ENCODE results near the gene ACAN.

Gene ACAN

GRCh38 chr15:88832820-88833730 lies 29.8 kb downstream of the ACAN start:
- no peak for TF ChIP-seq POLR2AphosphoS5 (IDR thresholded peaks at IDR 0.05; ENCODE audit: low read depth, low read length)
- TF ChIP-seq POLR2A (IDR thresholded peaks at IDR 0.05; ENCODE audit: low read depth, low read length): no peak
- no peak for TF ChIP-seq TAF1 (IDR thresholded peaks at IDR 0.05; ENCODE audit: borderline replicate concordance, low read depth, low read length)
- no peak for FAIRE-seq
- DNase-seq (ENCODE audit: insufficient read length): no peak

GRCh38 chr15:88833731-88834100 lies 30.5 kb downstream of the ACAN start:
- FAIRE-seq (no peak), DNase-seq (ENCODE audit: insufficient read length) (no peak)
- TF ChIP-seq POLR2AphosphoS5 (IDR thresholded peaks at IDR 0.05; ENCODE audit: low read depth, low read length) (no peak), POLR2A (IDR thresholded peaks at IDR 0.05; ENCODE audit: low read depth, low read length) (no peak), TAF1 (IDR thresholded peaks at IDR 0.05; ENCODE audit: borderline replicate concordance, low read depth, low read length) (no peak)

GRCh38 chr15:88834211-88834812 lies 31.1 kb downstream of the ACAN start:
- TF ChIP-seq POLR2A (IDR thresholded peaks at IDR 0.05; ENCODE audit: low read depth, low read length) (no peak), POLR2AphosphoS5 (IDR thresholded peaks at IDR 0.05; ENCODE audit: low read depth, low read length) (no peak), TAF1 (IDR thresholded peaks at IDR 0.05; ENCODE audit: borderline replicate concordance, low read depth, low read length) (no peak)
- no peak for DNase-seq (ENCODE audit: insufficient read length)
- peak; percentile 27 for FAIRE-seq

- no peak for TF ChIP-seq TAF1 (IDR thresholded peaks at IDR 0.05; ENCODE audit: borderline replicate concordance, low read depth, low read length)
- no peak for TF ChIP-seq POLR2A (IDR thresholded peaks at IDR 0.05; ENCODE audit: low read depth, low read length)
- TF ChIP-seq POLR2AphosphoS5 (IDR thresholded peaks at IDR 0.05; ENCODE audit: low read depth, low read length): no peak
- FAIRE-seq (no peak), DNase-seq (ENCODE audit: insufficient read length) (no peak)
Measured at GRCh38 chr15:88835119-88835518, 31.9 kb downstream of the ACAN start.

GRCh38 chr15:88835646-88836045 lies 32.4 kb downstream of the ACAN start:
- FAIRE-seq (no peak), DNase-seq (ENCODE audit: insufficient read length) (no peak)

GRCh38 chr15:88838667-88839066 lies 35.4 kb downstream of the ACAN start:
- TF ChIP-seq POLR2AphosphoS5 (IDR thresholded peaks at IDR 0.05; ENCODE audit: low read depth, low read length) (no peak), POLR2A (IDR thresholded peaks at IDR 0.05; ENCODE audit: low read depth, low read length) (no peak), TAF1 (IDR thresholded peaks at IDR 0.05; ENCODE audit: borderline replicate concordance, low read depth, low read length) (no peak)
- FAIRE-seq (no peak), DNase-seq (ENCODE audit: insufficient read length) (no peak)

More at GRCh38 chr15:88835646-88836045, 32.4 kb downstream of the ACAN start:
- TF ChIP-seq TAF1 (IDR thresholded peaks at IDR 0.05; ENCODE audit: borderline replicate concordance, low read depth, low read length) (no peak), POLR2A (IDR thresholded peaks at IDR 0.05; ENCODE audit: low read depth, low read length) (no peak)

GRCh38 chr15:88839146-88839545 lies 35.9 kb downstream of the ACAN start:
- TF ChIP-seq POLR2A (IDR thresholded peaks at IDR 0.05; ENCODE audit: low read depth, low read length) (no peak), POLR2AphosphoS5 (IDR thresholded peaks at IDR 0.05; ENCODE audit: low read depth, low read length) (no peak), TAF1 (IDR thresholded peaks at IDR 0.05; ENCODE audit: borderline replicate concordance, low read depth, low read length) (no peak)
- DNase-seq (ENCODE audit: insufficient read length) (no peak), FAIRE-seq (no peak)

GRCh38 chr15:88839961-88840360 lies 36.7 kb downstream of the ACAN start:
- DNase-seq (ENCODE audit: insufficient read length): no peak
- TF ChIP-seq POLR2AphosphoS5 (IDR thresholded peaks at IDR 0.05; ENCODE audit: low read depth, low read length): no peak
- no peak for TF ChIP-seq POLR2A (IDR thresholded peaks at IDR 0.05; ENCODE audit: low read depth, low read length)
- no peak for TF ChIP-seq TAF1 (IDR thresholded peaks at IDR 0.05; ENCODE audit: borderline replicate concordance, low read depth, low read length)
- no peak for FAIRE-seq

GRCh38 chr15:88841236-88841635 lies 38.0 kb downstream of the ACAN start:
- TF ChIP-seq POLR2A (IDR thresholded peaks at IDR 0.05; ENCODE audit: low read depth, low read length) (no peak), TAF1 (IDR thresholded peaks at IDR 0.05; ENCODE audit: borderline replicate concordance, low read depth, low read length) (no peak), POLR2AphosphoS5 (IDR thresholded peaks at IDR 0.05; ENCODE audit: low read depth, low read length) (no peak)
- no peak for DNase-seq (ENCODE audit: insufficient read length)
- FAIRE-seq: no peak

GRCh38 chr15:88842156-88842555 lies 38.9 kb downstream of the ACAN start:
- DNase-seq (ENCODE audit: insufficient read length) (no peak), FAIRE-seq (no peak)
- TF ChIP-seq TAF1 (IDR thresholded peaks at IDR 0.05; ENCODE audit: borderline replicate concordance, low read depth, low read length): no peak
- TF ChIP-seq POLR2AphosphoS5 (IDR thresholded peaks at IDR 0.05; ENCODE audit: low read depth, low read length): no peak
- no peak for TF ChIP-seq POLR2A (IDR thresholded peaks at IDR 0.05; ENCODE audit: low read depth, low read length)

GRCh38 chr15:88843334-88843733 lies 40.1 kb downstream of the ACAN start:
- TF ChIP-seq TAF1 (IDR thresholded peaks at IDR 0.05; ENCODE audit: borderline replicate concordance, low read depth, low read length) (no peak), POLR2AphosphoS5 (IDR thresholded peaks at IDR 0.05; ENCODE audit: low read depth, low read length) (no peak)
- no peak for FAIRE-seq
- no peak for DNase-seq (ENCODE audit: insufficient read length)

Measured in GM12892 (cell line).